ENCODE measurements around the gene OR2Y1.
"Not testable (repeated sequence)": the region's sequence is repeated elsewhere in the genome, so short reads cannot be mapped to it uniquely, and the experiment has no call there.

OR2Y1 gene

DNA sequence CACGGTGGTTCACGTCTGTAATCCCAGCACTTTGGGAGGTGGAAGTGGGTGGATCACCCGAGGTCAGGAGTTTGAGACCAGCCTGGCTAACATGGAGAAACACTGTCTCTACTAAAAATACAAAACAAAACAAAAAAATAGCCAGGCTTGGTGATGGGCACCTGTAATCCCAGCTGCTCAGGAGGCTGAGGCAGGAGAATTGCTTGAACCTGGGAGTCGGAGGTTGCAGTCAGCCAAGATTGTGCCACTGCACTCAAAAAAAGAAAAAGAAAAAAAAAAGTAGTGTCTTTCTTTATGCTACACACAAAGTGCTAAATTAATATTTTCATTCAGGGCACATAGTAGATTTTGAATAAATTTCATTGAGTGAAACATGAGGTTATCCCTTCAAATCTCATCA, 1.1 kb upstream of the OR2Y1 start:
- DNase-seq (ENCODE audit: extremely low read depth in 1 of 2, low read depth in 1 of 2) = not testable (repeated sequence)

GRCh38 chr5:180739271-180739670, 587 bp downstream of the OR2Y1 start:
- DNase-seq (ENCODE audit: extremely low read depth in 1 of 2, low read depth in 1 of 2) = no peak

- no peak for DNase-seq (ENCODE audit: extremely low read depth in 1 of 2, low read depth in 1 of 2)
These were observed 3.3 kb downstream of the OR2Y1 start for GRCh38 chr5:180736536-180736935.

DNA sequence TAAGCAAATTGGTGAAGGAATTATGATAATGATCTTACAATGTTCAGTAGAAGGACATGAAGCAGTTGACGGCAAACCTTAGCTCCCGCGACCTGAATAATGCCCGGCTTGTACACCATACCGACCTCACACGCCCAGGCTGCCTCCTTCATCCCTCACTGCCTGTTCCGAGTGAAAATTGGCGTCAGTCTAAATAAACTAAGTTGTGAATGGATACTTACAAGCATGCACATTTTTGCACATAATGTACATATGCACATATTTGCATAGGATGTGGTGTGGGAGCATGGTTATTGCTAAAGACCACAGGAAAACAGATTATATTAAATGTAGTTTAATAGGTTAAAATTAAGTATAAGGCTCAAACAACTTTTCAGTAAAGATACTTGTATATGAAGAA, 14.9 kb downstream of the OR2Y1 start:
- DNase-seq (ENCODE audit: extremely low read depth in 1 of 2, low read depth in 1 of 2) = no peak

DNA sequence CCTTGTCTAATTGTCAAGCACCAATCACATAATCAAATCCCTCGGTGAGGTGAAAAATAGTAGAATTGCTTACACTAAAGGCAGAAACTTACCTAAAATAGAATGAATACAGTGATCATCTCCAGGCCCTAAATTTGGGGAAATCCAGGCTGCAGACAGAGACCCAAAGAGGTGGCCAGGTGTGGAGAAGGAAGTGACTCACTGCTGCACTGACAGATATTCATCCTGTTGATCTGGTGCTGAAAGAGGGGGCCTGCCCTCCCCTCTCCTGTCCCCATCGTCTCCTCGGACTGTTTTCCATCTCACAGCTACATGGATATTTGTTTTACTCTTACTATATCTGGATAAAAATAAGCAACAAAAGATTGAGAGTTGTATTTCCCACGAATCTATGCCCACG, 15.9 kb downstream of the OR2Y1 start:
- DNase-seq (ENCODE audit: extremely low read depth in 1 of 2, low read depth in 1 of 2) = no peak

DNA sequence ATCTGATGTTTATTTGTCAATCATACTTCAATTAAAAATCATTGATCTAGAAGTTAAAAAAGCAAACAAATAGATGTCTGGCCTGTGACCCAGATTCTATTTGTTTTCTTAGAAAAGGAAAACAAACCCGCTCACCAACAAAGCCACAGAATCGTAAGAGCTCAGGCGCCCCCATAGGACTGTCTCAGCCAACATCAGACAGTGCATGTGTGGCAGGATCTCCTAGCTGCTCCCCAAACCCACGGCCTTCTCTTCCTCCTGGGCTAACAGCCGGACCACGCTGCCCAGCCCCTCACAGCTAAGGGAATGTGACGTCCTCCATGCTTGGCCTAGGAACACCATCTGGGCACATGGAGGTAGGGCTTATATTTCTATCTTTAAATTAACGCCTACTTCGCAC, 19.4 kb downstream of the OR2Y1 start:
- DNase-seq (ENCODE audit: extremely low read depth in 1 of 2, low read depth in 1 of 2) = no peak

DNA sequence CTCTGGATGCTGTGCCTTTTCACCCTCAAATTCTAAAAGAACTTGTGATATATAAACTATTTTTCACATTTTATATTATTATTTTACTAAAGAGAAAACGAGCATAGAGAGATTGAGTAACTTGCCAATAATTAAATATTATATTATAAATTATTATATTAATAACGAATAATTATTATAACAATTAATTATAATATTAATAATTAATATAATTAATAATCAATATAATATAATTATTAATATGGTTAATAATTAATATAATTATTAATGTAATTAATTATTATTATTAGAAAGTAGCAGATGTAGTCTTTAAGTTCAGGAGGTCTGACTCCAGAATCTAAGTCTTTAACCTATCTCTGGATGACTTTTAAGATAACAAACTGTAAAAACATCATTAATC, 20.1 kb downstream of the OR2Y1 start:
- DNase-seq (ENCODE audit: extremely low read depth in 1 of 2, low read depth in 1 of 2) = no peak

DNA sequence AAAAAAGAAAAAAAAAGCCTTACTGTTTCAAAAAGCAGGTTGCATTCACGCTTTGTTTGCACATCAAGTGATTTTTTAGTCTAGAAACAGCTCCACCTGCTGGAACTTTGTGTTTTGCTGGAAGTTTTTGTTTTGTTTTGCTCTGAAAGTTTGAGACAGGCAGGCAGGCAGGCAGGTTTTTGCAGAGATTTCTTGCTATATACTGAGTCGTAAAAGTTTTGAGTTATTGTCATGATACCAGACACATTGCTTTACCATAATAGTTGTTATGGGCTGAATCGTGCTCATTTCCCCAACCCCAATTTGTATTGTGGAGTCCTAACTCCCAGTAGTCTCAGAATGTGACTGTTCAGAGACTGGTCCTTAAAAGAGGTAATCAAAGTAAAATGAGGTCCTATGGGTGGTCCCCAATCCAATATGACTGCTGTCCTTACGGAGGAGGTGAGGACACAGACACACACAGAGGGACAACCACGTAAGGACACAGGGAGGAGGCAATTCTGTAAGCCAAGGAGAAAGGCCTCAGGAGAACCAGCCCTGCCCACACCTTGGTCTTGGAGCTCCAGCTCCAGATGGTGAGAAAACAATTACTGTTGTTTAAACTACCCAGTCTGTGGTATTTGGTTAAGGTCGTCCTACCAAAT, 20.9 kb downstream of the OR2Y1 start:
- no peak for DNase-seq (ENCODE audit: extremely low read depth in 1 of 2, low read depth in 1 of 2)

- no peak for DNase-seq (ENCODE audit: extremely low read depth in 1 of 2, low read depth in 1 of 2)
These were observed 21.9 kb downstream of the OR2Y1 start for GRCh38 chr5:180717989-180718388.

GRCh38 chr5:180704362-180704761, 35.5 kb downstream of the OR2Y1 start:
- no peak for DNase-seq (ENCODE audit: extremely low read depth in 1 of 2, low read depth in 1 of 2)

DNA sequence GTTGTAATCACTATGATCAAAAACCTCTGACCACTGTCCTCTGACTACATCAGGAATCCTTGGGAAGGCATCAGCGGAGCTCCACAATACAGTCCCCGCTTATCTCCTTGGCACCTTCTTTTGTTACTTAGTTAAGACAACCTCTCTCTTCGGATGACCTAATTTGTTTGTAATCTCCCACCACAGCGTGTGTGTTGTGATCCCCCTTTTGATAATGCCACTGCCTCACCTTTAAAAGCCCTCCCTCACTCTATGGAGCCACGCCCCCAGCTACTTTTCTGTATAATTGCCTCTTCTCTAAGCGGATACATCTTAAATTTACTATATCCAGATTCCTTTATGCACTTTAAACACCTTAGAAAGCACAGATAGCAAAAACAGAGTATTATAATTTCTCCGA, 35.9 kb downstream of the OR2Y1 start:
- no peak for DNase-seq (ENCODE audit: extremely low read depth in 1 of 2, low read depth in 1 of 2)

DNA sequence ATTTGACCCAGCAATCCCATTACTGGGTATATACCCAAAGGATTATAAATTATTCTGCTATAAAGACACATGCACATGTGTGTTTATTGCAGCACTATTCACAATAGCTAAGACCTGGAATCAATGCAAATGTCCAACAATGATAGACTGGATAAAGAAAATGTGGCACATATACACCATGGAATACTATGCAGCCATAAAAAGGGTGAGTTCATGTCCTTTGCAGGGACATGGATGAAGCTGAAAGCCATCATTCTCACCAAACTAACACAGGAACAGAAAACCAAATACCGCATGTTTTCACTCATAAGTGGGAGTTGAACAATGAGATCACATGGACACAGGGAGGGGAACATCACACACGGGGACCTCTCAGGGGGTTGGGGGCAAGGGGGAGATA, 36.5 kb downstream of the OR2Y1 start:
- DNase-seq (ENCODE audit: extremely low read depth in 1 of 2, low read depth in 1 of 2) = not testable (repeated sequence)

DNA sequence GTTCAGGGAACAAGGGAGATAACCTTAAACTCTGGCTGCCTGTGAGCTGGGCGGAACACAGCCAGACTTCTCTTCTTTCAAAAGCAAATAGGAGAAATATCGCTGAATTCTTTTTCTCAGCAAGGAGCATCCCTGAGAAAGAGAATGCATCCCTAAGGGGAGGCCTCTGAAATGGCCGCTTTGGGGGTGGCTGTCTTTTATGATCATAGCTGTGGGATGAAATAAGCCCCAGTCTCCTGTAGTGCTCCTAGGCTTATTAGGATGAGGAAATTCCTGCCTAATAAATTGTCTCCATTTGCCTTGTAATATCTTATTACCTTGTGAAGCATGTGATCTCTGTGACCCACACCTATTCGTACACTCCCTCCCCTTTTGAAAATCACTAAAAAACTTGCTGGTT, 39.4 kb downstream of the OR2Y1 start:
- not testable (repeated sequence) for DNase-seq (ENCODE audit: extremely low read depth in 1 of 2, low read depth in 1 of 2)

- DNase-seq (ENCODE audit: extremely low read depth in 1 of 2, low read depth in 1 of 2) = no peak
These were observed 40.8 kb downstream of the OR2Y1 start for GRCh38 chr5:180699042-180699441.

DNA sequence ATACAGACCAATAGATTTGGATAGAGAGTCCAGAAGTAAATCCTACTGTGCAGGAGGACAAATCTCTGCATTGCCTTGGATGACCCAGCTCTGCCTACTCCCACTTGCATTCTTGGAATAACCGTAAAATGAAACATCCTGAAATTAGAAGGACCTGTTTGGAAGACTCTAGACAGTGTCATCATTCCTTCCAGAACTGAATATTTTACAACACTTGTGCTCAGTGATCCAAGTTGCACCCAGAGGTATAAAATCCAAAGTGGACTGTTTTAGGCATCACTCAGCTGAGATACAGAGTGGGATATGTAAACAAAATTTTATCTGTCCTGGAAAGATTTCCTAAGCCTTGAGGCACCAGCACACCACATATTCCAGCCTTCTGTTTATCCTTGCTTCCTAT, 43.7 kb downstream of the OR2Y1 start:
- no peak for DNase-seq (ENCODE audit: extremely low read depth in 1 of 2, low read depth in 1 of 2)

DNA sequence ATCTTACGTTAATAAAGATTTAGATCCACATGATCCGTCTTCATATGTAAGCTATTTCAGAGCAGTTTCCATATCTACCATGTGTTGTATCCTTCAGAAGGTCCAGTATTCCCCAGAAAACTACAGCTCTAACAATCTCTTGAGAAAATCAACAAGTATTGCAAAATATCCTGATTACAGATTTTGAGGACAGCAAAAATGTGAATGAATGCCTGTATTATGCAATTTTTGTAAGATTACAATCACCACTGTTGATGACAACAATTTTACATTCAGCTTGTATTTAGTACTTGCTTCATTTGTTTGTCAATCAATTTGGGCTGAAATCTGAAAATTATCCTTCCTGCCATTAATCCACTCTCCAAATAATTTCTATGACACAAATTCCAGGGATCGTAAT, 47.4 kb downstream of the OR2Y1 start:
- no peak for DNase-seq (ENCODE audit: extremely low read depth in 1 of 2, low read depth in 1 of 2)

- DNase-seq (ENCODE audit: extremely low read depth in 1 of 2, low read depth in 1 of 2) = no peak
These were observed 48.8 kb downstream of the OR2Y1 start for GRCh38 chr5:180691046-180691445.

DNA sequence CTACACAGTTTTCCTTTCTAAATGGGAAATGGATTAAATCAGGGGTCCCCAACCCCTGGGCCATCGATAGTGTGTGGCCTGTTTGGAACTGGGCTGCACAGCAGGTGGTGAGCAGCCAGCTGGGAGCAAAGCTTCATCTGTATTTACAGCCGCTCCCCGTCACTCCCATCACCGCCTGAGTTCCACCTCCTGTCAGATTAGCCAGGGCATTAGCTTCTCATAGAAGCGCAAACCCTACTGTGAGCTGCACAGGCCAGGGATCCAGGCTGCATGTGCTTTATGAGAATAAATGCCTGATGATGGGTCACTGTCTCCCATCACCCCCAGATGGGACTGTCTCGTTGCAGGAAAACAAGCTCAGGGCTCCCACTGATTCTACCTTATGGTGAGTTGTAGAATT, 49.3 kb downstream of the OR2Y1 start:
- no peak for DNase-seq (ENCODE audit: extremely low read depth in 1 of 2, low read depth in 1 of 2)

DNA sequence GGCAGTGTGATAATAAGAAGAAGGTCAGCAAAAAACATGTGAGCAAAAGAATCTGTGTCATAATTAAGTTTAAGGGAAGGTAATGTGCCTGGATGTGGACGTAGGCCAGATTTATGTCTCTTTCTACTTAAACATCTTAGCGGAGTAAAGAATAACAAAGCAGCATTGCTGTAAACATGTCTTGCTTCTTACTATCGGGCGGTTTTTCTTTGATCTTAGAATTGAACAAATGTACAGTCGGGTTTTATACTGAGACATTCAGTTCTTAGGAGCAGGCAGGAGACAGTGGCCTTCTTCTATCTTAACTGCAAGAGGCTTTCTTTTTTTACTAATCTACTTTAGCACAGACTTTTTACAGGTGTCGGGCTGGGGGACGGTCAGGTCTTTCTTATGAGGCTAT, 50.1 kb downstream of the OR2Y1 start:
- no peak for DNase-seq (ENCODE audit: extremely low read depth in 1 of 2, low read depth in 1 of 2)

All from activated CD8-positive, alpha-beta memory T cell treated with anti-CD3 and anti-CD28 coated beads for 1 hour (primary cell).